GM18526 (cell line): ENCODE measurements around the gene MTR.

Experiments
- POLR2A ChIP-seq: IDR thresholded peaks from 3 replicates; pipeline ENCODE4 v1.6.1; 2011; ENCODE audit not compliant: insufficient read length; ENCODE audit errors: extremely low read depth

Gene MTR

GRCh38 chr1:236930503-236930902 is 135.4 kb downstream of the MTR start:
- no peak for TF ChIP-seq POLR2A

GRCh38 chr1:236938760-236939159 is 143.7 kb downstream of the MTR start:
- TF ChIP-seq POLR2A, result no peak

GRCh38 chr1:236942431-236942830 is 147.3 kb downstream of the MTR start:
- no peak for TF ChIP-seq POLR2A

- TF ChIP-seq POLR2A, result no peak
Observed at GRCh38 chr1:236944556-236944955, 149.5 kb downstream of the MTR start.

- no peak for TF ChIP-seq POLR2A
Observed at GRCh38 chr1:236945002-236945401, 149.9 kb downstream of the MTR start.

- TF ChIP-seq POLR2A, result no peak
Observed at GRCh38 chr1:236947794-236948193, 152.7 kb downstream of the MTR start.

GRCh38 chr1:236948381-236948780 is 153.3 kb downstream of the MTR start:
- TF ChIP-seq POLR2A, result no peak

- TF ChIP-seq POLR2A, result no peak
Observed at GRCh38 chr1:236948996-236949395, 153.9 kb downstream of the MTR start.

- no peak for TF ChIP-seq POLR2A
Observed at GRCh38 chr1:236950365-236950764, 155.3 kb downstream of the MTR start.

GRCh38 chr1:236951672-236952071 is 156.6 kb downstream of the MTR start:
- TF ChIP-seq POLR2A, result no peak

GRCh38 chr1:236952246-236953003 is 157.3 kb downstream of the MTR start:
- TF ChIP-seq POLR2A, result no peak

- TF ChIP-seq POLR2A, result no peak
Observed at GRCh38 chr1:236953151-236953700, 158.1 kb downstream of the MTR start.
